Astrocyte (in vitro differentiated cells and primary cell): ENCODE measurements around the gene MIOX.

Experiments
- EZH2 ChIP-seq: IDR thresholded peaks from 2 replicates; pipeline ENCODE4 v1.6.1; 2012; ENCODE audit warnings: mild to moderate bottlenecking, low read length, inconsistent platforms; ENCODE audit not compliant: insufficient read depth
- TF ChIP-seq, protein P1 (sequence below): IDR thresholded peaks from 2 replicates; pipeline ENCODE4 v1.5.1; 2011; ENCODE audit warnings: low read depth, mild to moderate bottlenecking, inconsistent platforms, low read length, moderate library complexity; ENCODE audit not compliant: insufficient read depth

DNA sequence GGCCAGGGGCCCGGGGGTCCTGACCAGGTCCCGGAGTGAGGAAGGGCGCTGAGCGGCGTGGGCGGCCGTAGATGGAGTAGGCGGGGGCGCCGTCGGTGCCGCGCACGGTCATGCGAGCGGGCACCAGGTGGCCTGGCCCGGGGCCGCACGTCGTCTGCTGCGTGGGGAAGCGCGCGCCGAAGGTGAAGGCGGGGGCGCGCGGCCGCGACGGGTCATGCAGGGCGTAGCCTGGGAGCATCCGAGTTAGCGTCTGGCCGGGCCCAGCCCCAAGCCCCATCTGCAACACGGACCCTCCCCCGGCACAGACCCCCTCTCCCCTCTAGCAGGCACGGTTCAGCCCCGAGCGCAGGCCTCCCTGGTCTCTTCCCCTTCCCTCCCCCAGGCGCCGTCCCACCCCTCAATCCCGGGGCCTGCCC is 44.9 kb downstream of the MIOX start:
- TF ChIP-seq, protein P1, sequence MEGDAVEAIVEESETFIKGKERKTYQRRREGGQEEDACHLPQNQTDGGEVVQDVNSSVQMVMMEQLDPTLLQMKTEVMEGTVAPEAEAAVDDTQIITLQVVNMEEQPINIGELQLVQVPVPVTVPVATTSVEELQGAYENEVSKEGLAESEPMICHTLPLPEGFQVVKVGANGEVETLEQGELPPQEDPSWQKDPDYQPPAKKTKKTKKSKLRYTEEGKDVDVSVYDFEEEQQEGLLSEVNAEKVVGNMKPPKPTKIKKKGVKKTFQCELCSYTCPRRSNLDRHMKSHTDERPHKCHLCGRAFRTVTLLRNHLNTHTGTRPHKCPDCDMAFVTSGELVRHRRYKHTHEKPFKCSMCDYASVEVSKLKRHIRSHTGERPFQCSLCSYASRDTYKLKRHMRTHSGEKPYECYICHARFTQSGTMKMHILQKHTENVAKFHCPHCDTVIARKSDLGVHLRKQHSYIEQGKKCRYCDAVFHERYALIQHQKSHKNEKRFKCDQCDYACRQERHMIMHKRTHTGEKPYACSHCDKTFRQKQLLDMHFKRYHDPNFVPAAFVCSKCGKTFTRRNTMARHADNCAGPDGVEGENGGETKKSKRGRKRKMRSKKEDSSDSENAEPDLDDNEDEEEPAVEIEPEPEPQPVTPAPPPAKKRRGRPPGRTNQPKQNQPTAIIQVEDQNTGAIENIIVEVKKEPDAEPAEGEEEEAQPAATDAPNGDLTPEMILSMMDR, result no peak
- TF ChIP-seq EZH2, result peak; percentile 92
